Activated gamma-delta T cell treated with Interleukin-2 at 50 U/mL for 16 hours (primary cell): ENCODE measurements around the gene HBB.

Source experiments
- DNase-seq: peaks from one replicate; pipeline ENCODE4 v3.0.0-alpha.2; 2020

HBB gene

GRCh38 chr11:5224538-5225479 is 2.1 kb downstream of the HBB start:
- DNase-seq: no peak

GRCh38 chr11:5223686-5224085 is 3.2 kb downstream of the HBB start:
- no peak for DNase-seq

GRCh38 chr11:5223146-5223545 is 3.7 kb downstream of the HBB start:
- DNase-seq: no peak

GRCh38 chr11:5210376-5210885 is 16.4 kb downstream of the HBB start:
- DNase-seq: no peak

- no peak for DNase-seq
Observed at GRCh38 chr11:5204787-5205186, 22.1 kb downstream of the HBB start.

GRCh38 chr11:5203366-5203765 is 23.5 kb downstream of the HBB start:
- no peak for DNase-seq

- no peak for DNase-seq
Observed at GRCh38 chr11:5200582-5200981, 26.3 kb downstream of the HBB start, which contains the start of gene OR51V1. Gene OR51V1, minus strand, starts transcription at chr11:5200682. Its CDS starts 0 bp downstream, at chr11:5200682.

- DNase-seq: no peak
Observed at GRCh38 chr11:5198285-5198684, 28.6 kb downstream of the HBB start.

- no peak for DNase-seq
Observed at GRCh38 chr11:5197536-5197935, 29.3 kb downstream of the HBB start.

GRCh38 chr11:5196731-5197130 is 30.1 kb downstream of the HBB start:
- no peak for DNase-seq

GRCh38 chr11:5196067-5196466 is 30.8 kb downstream of the HBB start:
- DNase-seq: no peak

- no peak for DNase-seq
Observed at GRCh38 chr11:5192738-5193137, 34.1 kb downstream of the HBB start.

- DNase-seq: no peak
Observed at GRCh38 chr11:5188201-5188600, 38.7 kb downstream of the HBB start.

GRCh38 chr11:5178046-5178837 is 48.6 kb downstream of the HBB start:
- DNase-seq: no peak
